Measurements from ENCODE around the gene OSBPL2.

OSBPL2 gene

GRCh38 chr20:62332989-62333819 is 94.9 kb downstream of the OSBPL2 start:
- Histone ChIP-seq H3K4me1 (ENCODE audit: insufficient read depth, low read length) (no peaks in the 10 kb centered on the region), H3K4me2 (ENCODE audit: insufficient read depth, low read length) (no peak overlapping the region), H3K79me2 (ENCODE audit: insufficient read depth, low read length) (no peaks in the 10 kb centered on the region), H4K20me1 (ENCODE audit: insufficient read depth, low read length) (peaks cover 20% of the 10 kb centered on the region; the same call in 1 of the 2 replicates), H3K27ac (ENCODE audit: low read length) (no peak overlapping the region), H3K36me3 (ENCODE audit: insufficient read depth, low read length) (no peaks in the 10 kb centered on the region), H3K9ac (ENCODE audit: low read depth, low read length) (no peak overlapping the region), H2AFZ (ENCODE audit: low read depth, low read length) (no peak overlapping the region), H3K4me3 (ENCODE audit: low read depth in 1 of 2, low read length in 2 of 2) (no peak overlapping the region), H3K9me3 (ENCODE audit: insufficient read depth, low read length, severe bottlenecking) (no peaks in the 10 kb centered on the region), H3K27me3 (ENCODE audit: insufficient read depth, low read length, poor library complexity) (peaks cover 10% of the 10 kb centered on the region)
- ATAC-seq (ENCODE audit: insufficient read depth, low read depth), result no peak
- DNase-seq, result no peak
- TF ChIP-seq, protein P1, sequence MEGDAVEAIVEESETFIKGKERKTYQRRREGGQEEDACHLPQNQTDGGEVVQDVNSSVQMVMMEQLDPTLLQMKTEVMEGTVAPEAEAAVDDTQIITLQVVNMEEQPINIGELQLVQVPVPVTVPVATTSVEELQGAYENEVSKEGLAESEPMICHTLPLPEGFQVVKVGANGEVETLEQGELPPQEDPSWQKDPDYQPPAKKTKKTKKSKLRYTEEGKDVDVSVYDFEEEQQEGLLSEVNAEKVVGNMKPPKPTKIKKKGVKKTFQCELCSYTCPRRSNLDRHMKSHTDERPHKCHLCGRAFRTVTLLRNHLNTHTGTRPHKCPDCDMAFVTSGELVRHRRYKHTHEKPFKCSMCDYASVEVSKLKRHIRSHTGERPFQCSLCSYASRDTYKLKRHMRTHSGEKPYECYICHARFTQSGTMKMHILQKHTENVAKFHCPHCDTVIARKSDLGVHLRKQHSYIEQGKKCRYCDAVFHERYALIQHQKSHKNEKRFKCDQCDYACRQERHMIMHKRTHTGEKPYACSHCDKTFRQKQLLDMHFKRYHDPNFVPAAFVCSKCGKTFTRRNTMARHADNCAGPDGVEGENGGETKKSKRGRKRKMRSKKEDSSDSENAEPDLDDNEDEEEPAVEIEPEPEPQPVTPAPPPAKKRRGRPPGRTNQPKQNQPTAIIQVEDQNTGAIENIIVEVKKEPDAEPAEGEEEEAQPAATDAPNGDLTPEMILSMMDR (IDR thresholded peaks at IDR 0.05; ENCODE audit: borderline replicate concordance, extremely low read depth, low read length, poor library complexity, severe bottlenecking), result no peak
- TF ChIP-seq EZH2 (IDR thresholded peaks at IDR 0.05; ENCODE audit: borderline replicate concordance, low read depth, low read length, severe bottlenecking), result no peak

DNA sequence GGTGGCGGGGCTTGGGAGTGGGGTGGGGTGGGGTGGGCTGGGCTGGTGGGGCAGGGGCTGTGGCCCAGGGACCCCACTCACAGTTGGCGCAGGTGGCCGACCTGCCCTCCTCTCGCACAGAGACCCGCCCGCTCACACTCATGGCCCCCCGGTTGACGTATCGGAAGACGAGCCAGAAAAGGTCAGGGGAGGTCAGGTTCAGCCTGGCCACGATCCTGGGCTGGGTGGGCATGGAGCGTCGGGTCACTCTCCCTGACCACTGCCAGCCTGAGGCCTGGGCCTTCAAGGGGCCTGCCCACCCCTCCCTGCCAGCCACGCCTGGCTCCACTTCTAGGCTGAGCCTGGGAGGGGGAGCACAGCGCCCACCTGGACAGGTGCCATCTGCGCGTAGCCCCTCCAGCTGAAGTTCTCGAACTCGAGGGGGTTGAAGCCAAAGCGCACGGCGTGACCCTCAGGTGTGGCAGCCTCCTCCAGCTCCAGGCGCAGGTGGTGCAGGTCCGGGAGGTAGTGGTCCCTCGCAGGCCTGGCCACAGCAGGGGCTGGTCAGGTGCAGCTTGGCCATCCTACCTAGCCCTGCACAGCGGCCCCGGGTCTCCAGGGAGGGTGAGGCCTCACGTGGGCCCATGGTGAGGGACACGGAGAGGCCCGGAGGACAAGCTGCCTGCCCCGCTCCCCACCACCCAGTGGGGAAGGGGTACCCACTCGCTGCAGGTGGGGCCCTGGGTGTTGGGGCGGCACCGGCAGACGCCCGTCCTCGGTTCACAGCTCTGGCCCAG is 95.7 kb downstream of the OSBPL2 start:
- Histone ChIP-seq H3K9ac (ENCODE audit: low read depth, low read length) (no peak overlapping the region), H3K4me3 (ENCODE audit: low read depth in 1 of 2, low read length in 2 of 2) (no peak overlapping the region), H4K20me1 (ENCODE audit: insufficient read depth, low read length) (peaks cover 20% of the 10 kb centered on the region; the same call in 1 of the 2 replicates), H3K27me3 (ENCODE audit: insufficient read depth, low read length, poor library complexity) (peaks cover 14% of the 10 kb centered on the region), H3K36me3 (ENCODE audit: insufficient read depth, low read length) (no peaks in the 10 kb centered on the region), H2AFZ (ENCODE audit: low read depth, low read length) (no peak overlapping the region), H3K27ac (ENCODE audit: low read length) (no peak overlapping the region), H3K9me3 (ENCODE audit: insufficient read depth, low read length, severe bottlenecking) (no peaks in the 10 kb centered on the region), H3K79me2 (ENCODE audit: insufficient read depth, low read length) (no peaks in the 10 kb centered on the region), H3K4me2 (ENCODE audit: insufficient read depth, low read length) (no peak overlapping the region), H3K4me1 (ENCODE audit: insufficient read depth, low read length) (no peaks in the 10 kb centered on the region)
- no peak for DNase-seq
- no peak for TF ChIP-seq EZH2 (IDR thresholded peaks at IDR 0.05; ENCODE audit: borderline replicate concordance, low read depth, low read length, severe bottlenecking)
- TF ChIP-seq, protein P1 (IDR thresholded peaks at IDR 0.05; ENCODE audit: borderline replicate concordance, extremely low read depth, low read length, poor library complexity, severe bottlenecking), result no peak
- ATAC-seq (ENCODE audit: insufficient read depth, low read depth), result no peak

DNA sequence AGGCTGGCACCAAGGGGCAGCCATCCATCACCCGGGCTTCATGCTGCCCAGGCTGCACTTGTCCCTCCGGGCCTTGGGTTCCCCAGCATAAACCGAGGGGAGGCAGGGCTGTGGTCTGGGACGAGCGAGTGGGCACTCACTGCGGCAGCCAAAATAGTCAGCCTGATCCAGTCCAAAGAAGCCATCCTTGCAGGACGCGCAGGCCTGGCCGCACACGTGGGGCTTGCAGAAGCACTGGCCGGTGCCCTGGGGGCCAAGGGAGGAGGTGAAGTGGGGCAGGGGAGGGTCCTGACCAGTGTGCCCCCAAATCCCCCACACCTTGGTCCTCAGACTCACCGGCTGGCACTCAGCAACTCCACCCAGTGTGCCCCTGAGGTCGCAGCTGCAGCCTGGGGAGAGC is 96.6 kb downstream of the OSBPL2 start:
- ATAC-seq (ENCODE audit: insufficient read depth, low read depth) (no peak), DNase-seq (no peak)
- Histone ChIP-seq H3K9ac (ENCODE audit: low read depth, low read length) (no peak overlapping the region), H3K4me2 (ENCODE audit: insufficient read depth, low read length) (no peak overlapping the region), H3K79me2 (ENCODE audit: insufficient read depth, low read length) (no peaks in the 10 kb centered on the region), H3K4me3 (ENCODE audit: low read depth in 1 of 2, low read length in 2 of 2) (no peak overlapping the region), H3K4me1 (ENCODE audit: insufficient read depth, low read length) (no peaks in the 10 kb centered on the region), H4K20me1 (ENCODE audit: insufficient read depth, low read length) (peaks cover 22% of the 10 kb centered on the region; the same call in 1 of the 2 replicates), H3K27me3 (ENCODE audit: insufficient read depth, low read length, poor library complexity) (peaks cover 16% of the 10 kb centered on the region), H3K36me3 (ENCODE audit: insufficient read depth, low read length) (no peaks in the 10 kb centered on the region), H2AFZ (ENCODE audit: low read depth, low read length) (no peak overlapping the region), H3K27ac (ENCODE audit: low read length) (no peak overlapping the region), H3K9me3 (ENCODE audit: insufficient read depth, low read length, severe bottlenecking) (no peaks in the 10 kb centered on the region)
- TF ChIP-seq, protein P1 (IDR thresholded peaks at IDR 0.05; ENCODE audit: borderline replicate concordance, extremely low read depth, low read length, poor library complexity, severe bottlenecking), result no peak
- no peak for TF ChIP-seq EZH2 (IDR thresholded peaks at IDR 0.05; ENCODE audit: borderline replicate concordance, low read depth, low read length, severe bottlenecking)

All from DND-41 (cell line).